Lower leg skin (tissue), 4 donors: Measurements from ENCODE around the gene PIK3R1. TPM values are rescaled to one million over a fixed set of nuclear protein-coding genes. Genes with fewer than 3 reads are reported as not detected.

Experiments used
- DNase-seq, 2 donors: peaks; one replicate each; pipeline ENCODE4 v3.0.0-alpha.2; 2019; ENCODE audit warnings: low spot score in 2 of 2
- H3K4me3 ChIP-seq: fragments of 200-600 bp; sonication (generic); 2 replicates; pipeline ENCODE4 v1.5.1; 2017; ENCODE audit warnings: mild to moderate bottlenecking, low read depth; ENCODE audit not compliant: poor library complexity, severe bottlenecking
- CTCF ChIP-seq, 3 donors: fragments of 450-650 bp; IDR thresholded peaks; one replicate each; pipeline ENCODE4 v1.5.1; 2016; ENCODE audit warnings: antibody characterized with exemption in 3 of 3, mild to moderate bottlenecking in 3 of 3, moderate library complexity in 2 of 3
- POLR2A ChIP-seq, 2 donors: fragments of 450-650 bp; IDR thresholded peaks; one replicate each; pipeline ENCODE4 v1.6.1; 2016 to 2017; ENCODE audit warnings: antibody characterized with exemption in 2 of 2, mild to moderate bottlenecking in 1 of 2, moderate library complexity in 1 of 2
- WGBS, 2 donors: methylation state at CpG; one replicate each; pipeline ENCODE4 v1.1.5; 2018; 5-methylcytosine and 5-hydroxymethylcytosine counted together
- intact Hi-C: fragments of 100-400 bp; cut with DNase I; formaldehyde crosslinking; loops from one replicate; pipeline ENCODE4 v1.15.0; 2023; ENCODE audit warnings: low total_unique reads
- total RNA-seq, 4 donors: library from RNA; depleted of rRNA; stranded (reverse); fragments of >200 nt; gene quantifications; one replicate each; pipeline ENCODE4 v1.1.0, GENCODE V29; 2016

The PIK3R1 gene
- total RNA-seq, 4 donors from 2014 or later = 102 to 245 (median 137) TPM

- WGBS, 2 donors = 63% methylated on average over 1 of the region's 1 CpG
- H3K4me3 ChIP-seq = no peak overlapping the region
- intact Hi-C loops = loop anchor here (10.0 kb wide), 1 partner anchor 1022 kb away; no protein-coding TSS in a partner anchor
- DNase-seq = no peak
- TF ChIP-seq POLR2A (IDR thresholded peaks at IDR 0.05) = no peak
- no peak for TF ChIP-seq CTCF (IDR thresholded peaks at IDR 0.05)
These were observed 50.9 kb downstream of the PIK3R1 start for GRCh38 chr5:68266457-68266856.

- H3K4me3 ChIP-seq = no peak overlapping the region
- TF ChIP-seq POLR2A (IDR thresholded peaks at IDR 0.05) = no peak
- no peak for TF ChIP-seq CTCF (IDR thresholded peaks at IDR 0.05)
- intact Hi-C loops = loop anchor here (10.0 kb wide), 1 partner anchor 1022 kb away; no protein-coding TSS in a partner anchor
- 25 to 28% methylated on average over 4 of the region's 4 CpGs for WGBS, 2 donors
- no peak for DNase-seq
These were observed 51.5 kb downstream of the PIK3R1 start for GRCh38 chr5:68267066-68267465.

GRCh38 chr5:68268101-68268851 is 52.7 kb downstream of the PIK3R1 start:
- no peak overlapping the region for H3K4me3 ChIP-seq
- 19 to 37% methylated on average over 3 of the region's 3 CpGs for WGBS, 2 donors
- intact Hi-C loops = loop anchor here (10.0 kb wide), 1 partner anchor 1023 kb away; no protein-coding TSS in a partner anchor
- no peak for DNase-seq
- TF ChIP-seq POLR2A (IDR thresholded peaks at IDR 0.05) (no peak), CTCF (IDR thresholded peaks at IDR 0.05) (no peak)

GRCh38 chr5:68268852-68269130 is 53.2 kb downstream of the PIK3R1 start:
- TF ChIP-seq CTCF (IDR thresholded peaks at IDR 0.05) (no peak), POLR2A (IDR thresholded peaks at IDR 0.05) (no peak)
- no peak for DNase-seq
- intact Hi-C loops = loop anchor here (10.0 kb wide), 1 partner anchor 1024 kb away; no protein-coding TSS in a partner anchor
- no peak overlapping the region for H3K4me3 ChIP-seq
- 40 to 49% methylated on average over 5 of the region's 5 CpGs for WGBS, 2 donors

- H3K4me3 ChIP-seq = no peak overlapping the region
- TF ChIP-seq POLR2A (IDR thresholded peaks at IDR 0.05) (no peak), CTCF (IDR thresholded peaks at IDR 0.05) (no peak)
- DNase-seq = no peak
- WGBS, 2 donors = 52 to 61% methylated on average over 2 of the region's 2 CpGs
- intact Hi-C loops = loop anchor here (10.0 kb wide), 1 partner anchor 1025 kb away; no protein-coding TSS in a partner anchor
These were observed 54.3 kb downstream of the PIK3R1 start for GRCh38 chr5:68269820-68270219.
